ENCODE results near the gene MAGEE1. TPM values are rescaled to one million over a fixed set of nuclear protein-coding genes. Genes with fewer than 3 reads are reported as not detected.

MAGEE1 gene
- polyA plus RNA-seq (2013, experiment 1 of 2; ENCODE audit: insufficient read length), result 2.2 TPM
- 2.3 TPM for polyA plus RNA-seq (2013, experiment 2 of 2; ENCODE audit: insufficient read length)

GRCh38 chrX:76427560-76428242 is at the start of gene MAGEE1:
TSS of gene MAGEE1 (plus strand) at chrX:76427710. CDS start at chrX:76427931, 221 bp downstream.
- peak; percentile 69 for DNase-seq

DNA sequence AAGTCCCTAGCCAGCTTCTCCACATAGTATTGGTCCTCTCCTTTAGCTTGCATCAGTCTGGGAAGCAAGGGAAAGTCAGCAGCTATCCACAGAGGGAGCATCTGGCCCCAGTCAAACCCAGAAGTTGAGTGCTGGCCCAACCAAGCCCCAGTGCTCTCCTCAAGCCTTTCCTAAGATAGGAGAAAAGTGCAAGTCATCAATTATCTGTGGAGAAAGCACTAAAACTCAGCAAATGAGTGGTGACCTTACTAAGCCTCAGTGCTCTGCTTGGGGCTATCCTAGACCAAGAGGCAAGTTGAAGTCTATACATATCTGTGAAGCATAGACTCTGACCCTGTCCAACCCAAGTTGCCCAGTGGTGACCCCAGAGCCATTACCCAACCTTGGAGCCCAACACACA is 28.5 kb upstream of the MAGEE1 start:
- DNase-seq, result no peak

GRCh38 chrX:76407795-76408194 is 19.7 kb upstream of the MAGEE1 start:
- DNase-seq, result no peak

DNA sequence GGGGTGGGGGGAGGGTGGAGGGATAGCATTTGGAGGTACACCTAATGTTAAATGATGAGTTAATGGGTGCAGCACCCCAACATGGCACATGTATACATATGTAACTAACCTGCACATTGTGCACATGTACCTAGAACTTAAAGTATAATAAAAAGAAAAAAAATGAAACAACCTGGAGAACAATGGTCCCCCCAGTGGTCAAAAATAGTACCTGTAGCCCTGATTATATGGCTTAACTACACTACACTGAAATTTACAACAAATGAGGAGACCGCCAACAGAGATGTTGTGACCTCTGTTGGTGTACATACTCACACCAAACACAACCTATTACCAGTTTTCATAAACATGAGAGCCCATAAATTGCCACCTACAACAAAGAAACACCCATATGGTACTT is 7.3 kb upstream of the MAGEE1 start:
- no peak for DNase-seq

GRCh38 chrX:76428243-76429130 is 977 bp downstream of the MAGEE1 start:
- no peak for DNase-seq

- no peak for DNase-seq
These were observed 5.7 kb downstream of the MAGEE1 start for GRCh38 chrX:76433219-76433618.

- no peak for DNase-seq
These were observed 6.7 kb downstream of the MAGEE1 start for GRCh38 chrX:76434103-76434741.

DNA sequence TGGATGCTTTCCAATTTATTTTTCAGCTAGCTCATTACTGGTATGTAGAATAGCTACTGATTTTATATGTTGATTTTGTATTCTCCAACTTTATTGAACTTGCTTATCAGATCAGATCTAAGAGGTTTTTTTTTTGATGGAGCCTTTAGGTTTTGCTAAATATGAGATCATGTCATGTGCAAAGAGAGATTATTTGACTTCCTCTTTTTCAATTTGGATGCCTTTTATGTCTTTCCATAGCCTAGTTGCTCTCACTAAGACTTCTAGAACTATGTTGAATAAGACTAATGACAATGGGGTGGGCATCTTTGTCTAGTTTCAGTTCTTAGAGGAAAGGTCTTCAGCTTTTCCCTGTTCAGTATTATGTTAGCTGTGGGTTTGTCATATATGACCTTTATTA is 11.7 kb downstream of the MAGEE1 start:
- no peak for DNase-seq

GRCh38 chrX:76453737-76454406 is 26.4 kb downstream of the MAGEE1 start:
- no peak for DNase-seq

DNA sequence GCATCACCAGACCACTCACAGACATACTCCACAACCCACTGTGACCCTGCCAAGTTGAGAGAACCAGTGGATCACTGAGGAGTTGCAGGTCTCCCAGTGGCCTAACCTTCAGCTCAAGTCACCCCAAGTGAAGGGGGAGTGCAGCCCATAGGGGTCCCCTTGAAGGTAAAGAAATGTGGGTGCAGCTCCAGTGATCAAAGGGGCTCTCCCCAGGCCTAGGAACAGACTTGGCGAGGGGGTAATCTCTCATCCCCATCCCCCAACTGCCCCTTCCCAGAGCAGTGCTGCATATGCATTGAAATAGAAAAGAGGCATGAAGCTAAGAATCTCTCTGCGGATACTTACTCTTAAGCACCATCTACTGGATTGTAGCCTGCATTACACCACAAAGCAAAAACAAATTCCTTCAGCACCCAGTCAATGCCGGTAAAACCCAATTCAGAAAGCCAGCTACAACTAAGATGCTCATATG is 27.0 kb downstream of the MAGEE1 start:
- peak; percentile 4 for DNase-seq

DNA sequence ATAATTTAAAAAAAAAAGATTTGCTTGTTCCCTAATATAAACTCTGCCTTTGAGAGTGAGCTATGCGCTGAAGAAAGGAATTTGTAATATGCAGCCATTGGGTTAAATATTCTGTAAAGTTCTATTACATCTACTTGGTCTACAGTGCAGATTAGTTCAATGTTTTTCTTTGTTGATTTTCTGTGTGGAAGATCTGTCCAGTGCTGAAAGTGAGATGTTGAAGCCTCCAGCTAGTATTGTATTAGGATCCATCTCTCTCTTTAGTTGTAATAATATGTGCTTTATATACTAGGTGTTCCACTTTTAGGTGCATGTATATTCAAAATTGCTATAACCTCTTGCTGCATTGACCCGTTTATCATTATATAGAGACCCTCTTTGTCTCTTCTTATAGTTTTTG is 49.8 kb downstream of the MAGEE1 start:
- DNase-seq, result no peak
